ENCODE results near the gene SUN1. TPM values are rescaled to one million over a fixed set of nuclear protein-coding genes. Genes with fewer than 3 reads are reported as not detected.

SUN1 gene
- total RNA-seq, 4 donors from 2014 or later: 225 to 475 (median 263) TPM

DNA sequence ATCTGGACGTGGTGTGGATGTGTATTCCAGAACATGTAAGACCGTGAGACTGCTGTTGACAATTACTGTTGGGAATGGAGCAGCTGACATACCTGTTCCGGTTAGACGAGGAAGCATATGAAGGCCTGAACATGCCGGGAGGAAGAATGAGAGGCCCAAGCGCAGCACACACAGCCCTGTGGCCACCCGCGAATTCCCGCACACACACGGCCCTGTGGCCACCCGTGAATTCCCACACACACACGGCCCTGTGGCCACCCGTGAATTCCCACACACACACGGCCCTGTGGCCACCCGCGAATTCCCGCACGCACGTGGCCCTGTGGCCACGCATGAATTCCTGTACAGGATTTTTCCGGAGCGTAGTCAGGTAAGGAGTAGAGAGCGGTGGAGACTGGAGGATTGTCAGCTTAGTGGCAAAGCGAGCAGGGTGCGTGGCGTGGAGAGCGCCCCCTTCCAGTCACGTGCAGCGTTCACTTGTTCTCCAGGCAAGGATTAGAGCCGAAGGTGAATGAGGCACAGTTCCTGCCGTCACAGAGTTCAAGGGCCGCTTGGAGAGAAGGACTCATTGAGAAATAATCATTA, 9.5 kb upstream of the SUN1 start:
- Histone ChIP-seq H3K27ac (no peak overlapping the region), H3K27me3 (no peaks in the 10 kb centered on the region), H3K9me3 (no peaks in the 10 kb centered on the region), H3K4me3 (no peak overlapping the region), H3K36me3 (peaks cover 5% of the 10 kb centered on the region), H3K4me1 (peaks cover 69% of the 10 kb centered on the region)
- 80% methylated on average over 32 of the region's 32 CpGs for WGBS
- TF ChIP-seq, protein P1, sequence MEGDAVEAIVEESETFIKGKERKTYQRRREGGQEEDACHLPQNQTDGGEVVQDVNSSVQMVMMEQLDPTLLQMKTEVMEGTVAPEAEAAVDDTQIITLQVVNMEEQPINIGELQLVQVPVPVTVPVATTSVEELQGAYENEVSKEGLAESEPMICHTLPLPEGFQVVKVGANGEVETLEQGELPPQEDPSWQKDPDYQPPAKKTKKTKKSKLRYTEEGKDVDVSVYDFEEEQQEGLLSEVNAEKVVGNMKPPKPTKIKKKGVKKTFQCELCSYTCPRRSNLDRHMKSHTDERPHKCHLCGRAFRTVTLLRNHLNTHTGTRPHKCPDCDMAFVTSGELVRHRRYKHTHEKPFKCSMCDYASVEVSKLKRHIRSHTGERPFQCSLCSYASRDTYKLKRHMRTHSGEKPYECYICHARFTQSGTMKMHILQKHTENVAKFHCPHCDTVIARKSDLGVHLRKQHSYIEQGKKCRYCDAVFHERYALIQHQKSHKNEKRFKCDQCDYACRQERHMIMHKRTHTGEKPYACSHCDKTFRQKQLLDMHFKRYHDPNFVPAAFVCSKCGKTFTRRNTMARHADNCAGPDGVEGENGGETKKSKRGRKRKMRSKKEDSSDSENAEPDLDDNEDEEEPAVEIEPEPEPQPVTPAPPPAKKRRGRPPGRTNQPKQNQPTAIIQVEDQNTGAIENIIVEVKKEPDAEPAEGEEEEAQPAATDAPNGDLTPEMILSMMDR (IDR thresholded peaks at IDR 0.05): no peak
- TF ChIP-seq EP300 (IDR thresholded peaks at IDR 0.05): no peak
- no peak for TF ChIP-seq POLR2A (IDR thresholded peaks at IDR 0.05)
- no peak for TF ChIP-seq POLR2AphosphoS5 (IDR thresholded peaks at IDR 0.05)
- no peak for DNase-seq (ENCODE audit: low spot score in 2 of 2)

DNA sequence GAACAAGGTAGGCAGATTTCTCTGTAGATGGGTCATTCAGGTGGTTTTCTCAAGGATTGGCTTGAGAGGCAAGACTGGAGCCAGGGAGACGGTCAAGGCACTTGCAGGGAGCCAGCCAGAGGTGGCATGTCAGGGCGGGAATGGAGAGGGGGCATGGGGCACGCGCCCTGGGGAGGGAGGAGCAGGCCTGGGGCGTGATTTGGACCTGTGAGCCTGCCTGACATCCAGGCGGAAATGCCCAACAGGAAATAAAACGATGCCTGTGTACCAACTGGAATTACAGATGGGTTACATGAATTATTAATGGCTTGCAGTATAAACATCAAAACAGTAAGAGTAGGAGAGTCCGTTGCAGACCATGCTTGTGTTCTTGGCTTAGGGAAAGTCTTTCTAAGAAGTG, 8.6 kb upstream of the SUN1 start:
- Histone ChIP-seq H3K36me3 (peaks cover 5% of the 10 kb centered on the region), H3K9me3 (no peaks in the 10 kb centered on the region), H3K27ac (peak overlapping the region; percentile 64), H3K4me3 (no peak overlapping the region), H3K27me3 (no peaks in the 10 kb centered on the region), H3K4me1 (peaks cover 65% of the 10 kb centered on the region)
- 45% methylated on average over 8 of the region's 8 CpGs for WGBS
- DNase-seq (ENCODE audit: low spot score in 2 of 2): no peak
- TF ChIP-seq POLR2AphosphoS5 (IDR thresholded peaks at IDR 0.05) (no peak), POLR2A (IDR thresholded peaks at IDR 0.05) (no peak), EP300 (IDR thresholded peaks at IDR 0.05) (no peak)
- TF ChIP-seq, protein P1 (IDR thresholded peaks at IDR 0.05): no peak

DNA sequence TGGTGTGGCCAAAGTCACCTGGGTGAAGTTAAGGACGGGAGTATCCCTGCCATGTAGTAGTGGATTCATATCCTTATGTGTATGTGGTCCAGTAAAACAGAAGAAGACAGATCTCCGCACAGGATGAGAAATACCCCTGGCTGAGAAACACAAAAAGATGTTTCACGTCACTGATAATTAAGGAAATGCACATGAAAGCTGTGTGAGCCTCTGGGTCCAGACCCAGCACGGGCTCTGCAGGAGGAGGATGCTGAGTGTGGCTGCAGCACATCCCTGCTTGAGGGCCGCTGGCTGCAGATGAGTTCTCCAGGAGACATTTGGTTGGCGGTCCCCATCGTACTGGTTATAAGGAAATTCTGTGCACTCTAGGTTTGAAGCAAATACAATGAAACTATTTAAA, 8.2 kb upstream of the SUN1 start:
- WGBS: 57% methylated on average over 7 of the region's 7 CpGs
- peak overlapping the region; percentile 64 for H3K27ac ChIP-seq
- peaks cover 65% of the 10 kb centered on the region for H3K4me1 ChIP-seq
- H3K4me3 ChIP-seq: no peak overlapping the region
- no peaks in the 10 kb centered on the region for H3K27me3 ChIP-seq
- H3K9me3 ChIP-seq: no peaks in the 10 kb centered on the region
- TF ChIP-seq EP300 (IDR thresholded peaks at IDR 0.05) (no peak), POLR2AphosphoS5 (IDR thresholded peaks at IDR 0.05) (no peak), POLR2A (IDR thresholded peaks at IDR 0.05) (no peak)
- TF ChIP-seq, protein P1 (IDR thresholded peaks at IDR 0.05): no peak
- no peak for DNase-seq (ENCODE audit: low spot score in 2 of 2)
- peaks cover 5% of the 10 kb centered on the region for H3K36me3 ChIP-seq

DNA sequence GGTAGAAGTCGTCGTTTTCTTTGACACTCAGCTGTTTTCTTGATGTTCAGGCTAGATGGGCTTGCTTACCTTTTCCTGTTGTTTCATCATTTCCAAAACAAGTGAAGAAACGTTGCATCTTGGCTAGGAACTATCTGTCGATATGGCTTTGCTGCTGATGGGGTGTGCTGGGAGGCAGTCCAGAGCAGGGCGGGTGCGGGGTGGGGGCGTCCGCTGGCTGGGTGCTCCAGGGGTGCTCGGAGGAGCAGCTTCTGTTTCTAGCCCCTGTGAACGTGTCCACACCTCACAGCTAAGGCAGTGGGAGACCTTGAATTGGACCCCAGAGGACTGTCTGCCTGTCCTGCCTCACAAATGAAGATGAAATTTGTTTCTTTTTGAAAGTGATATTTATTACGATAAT, 7.6 kb upstream of the SUN1 start:
- Histone ChIP-seq H3K27ac (peak overlapping the region; percentile 64), H3K27me3 (no peaks in the 10 kb centered on the region), H3K4me3 (no peak overlapping the region), H3K36me3 (peaks cover 5% of the 10 kb centered on the region), H3K9me3 (no peaks in the 10 kb centered on the region), H3K4me1 (peaks cover 71% of the 10 kb centered on the region)
- no peak for DNase-seq (ENCODE audit: low spot score in 2 of 2)
- WGBS: 40% methylated on average over 11 of the region's 11 CpGs
- TF ChIP-seq POLR2AphosphoS5 (IDR thresholded peaks at IDR 0.05) (no peak), EP300 (IDR thresholded peaks at IDR 0.05) (no peak), POLR2A (IDR thresholded peaks at IDR 0.05) (no peak)
- TF ChIP-seq, protein P1 (IDR thresholded peaks at IDR 0.05): no peak

DNA sequence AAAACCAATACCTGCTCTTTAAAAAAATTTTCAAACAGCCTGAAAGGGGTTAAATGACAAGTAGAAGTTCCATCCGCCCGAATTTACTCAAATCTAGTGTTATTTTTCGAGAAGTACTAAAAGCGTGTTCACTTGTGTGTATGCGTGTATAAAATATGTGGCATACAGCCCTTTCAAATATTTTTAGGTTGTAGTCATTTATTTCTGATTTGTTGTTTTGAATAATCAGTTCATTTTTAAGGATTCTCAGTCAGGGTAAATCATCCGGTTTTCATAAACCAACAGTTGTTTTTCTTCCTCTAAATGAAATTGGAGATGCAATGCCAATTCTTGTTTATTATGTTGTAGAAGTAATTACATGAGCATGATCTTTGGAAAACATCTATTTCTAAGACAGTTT, 6.9 kb upstream of the SUN1 start:
- Histone ChIP-seq H3K4me1 (peaks cover 71% of the 10 kb centered on the region), H3K27me3 (no peaks in the 10 kb centered on the region), H3K27ac (peak overlapping the region; percentile 64), H3K36me3 (peaks cover 5% of the 10 kb centered on the region), H3K4me3 (no peak overlapping the region), H3K9me3 (no peaks in the 10 kb centered on the region)
- DNase-seq (ENCODE audit: low spot score in 2 of 2): no peak
- 39% methylated on average over 6 of the region's 6 CpGs for WGBS
- no peak for TF ChIP-seq POLR2A (IDR thresholded peaks at IDR 0.05)

Data from suprapubic skin (tissue), 4 donors.